ENCODE results near the gene ASB6.

Gene ASB6

GRCh38 chr9:129673602-129674001 is 31.7 kb upstream of the ASB6 start:
- no peaks in the 10 kb centered on the region for H3K27me3 ChIP-seq (ENCODE audit: low read length)
- no peak overlapping the region for H3K4me3 ChIP-seq (ENCODE audit: insufficient read depth, low read length, poor library complexity, severe bottlenecking)
- H3K79me2 ChIP-seq (ENCODE audit: insufficient read depth, low read length), result no peaks in the 10 kb centered on the region
- no peak overlapping the region for H3K4me2 ChIP-seq (ENCODE audit: low read depth, low read length, poor library complexity, severe bottlenecking)
- no peak overlapping the region for H3K27ac ChIP-seq (ENCODE audit: low read depth, low read length)
- no peaks in the 10 kb centered on the region for H3K36me3 ChIP-seq (ENCODE audit: low read length)
- H2AFZ ChIP-seq (ENCODE audit: low read depth, low read length, severe bottlenecking), result no peak overlapping the region
- no peaks in the 10 kb centered on the region for H4K20me1 ChIP-seq (ENCODE audit: low read depth, low read length)
- no peak overlapping the region for H3K9ac ChIP-seq (ENCODE audit: low read length)
- H3K9me2 ChIP-seq (replicated peaks; ENCODE audit: insufficient read depth, low read length), result no peaks in the 10 kb centered on the region
- H3K9me3 ChIP-seq (ENCODE audit: insufficient read depth, low read length), result no peaks in the 10 kb centered on the region
- no peak for TF ChIP-seq EZH2phosphoT487 (conservative IDR thresholded peaks at IDR 0.05; ENCODE audit: low read length)
- no peak for TF ChIP-seq CTCF (IDR thresholded peaks at IDR 0.05; ENCODE audit: insufficient read depth, low read length, poor library complexity, severe bottlenecking)
- no peaks in the 10 kb centered on the region for H3F3A ChIP-seq (ENCODE audit: insufficient read depth)

- H3K9ac ChIP-seq (ENCODE audit: low read length), result no peak overlapping the region
- no peak overlapping the region for H3K27ac ChIP-seq (ENCODE audit: low read depth, low read length)
- no peak overlapping the region for H3K4me3 ChIP-seq (ENCODE audit: insufficient read depth, low read length, poor library complexity, severe bottlenecking)
- no peaks in the 10 kb centered on the region for H3K9me3 ChIP-seq (ENCODE audit: insufficient read depth, low read length)
- H3K79me2 ChIP-seq (ENCODE audit: insufficient read depth, low read length), result no peaks in the 10 kb centered on the region
- H3K36me3 ChIP-seq (ENCODE audit: low read length), result no peaks in the 10 kb centered on the region
- H3K27me3 ChIP-seq (ENCODE audit: low read length), result no peaks in the 10 kb centered on the region
- no peaks in the 10 kb centered on the region for H3K9me2 ChIP-seq (replicated peaks; ENCODE audit: insufficient read depth, low read length)
- no peaks in the 10 kb centered on the region for H3F3A ChIP-seq (ENCODE audit: insufficient read depth)
- no peak overlapping the region for H3K4me2 ChIP-seq (ENCODE audit: low read depth, low read length, poor library complexity, severe bottlenecking)
- H4K20me1 ChIP-seq (ENCODE audit: low read depth, low read length), result no peaks in the 10 kb centered on the region
- H2AFZ ChIP-seq (ENCODE audit: low read depth, low read length, severe bottlenecking), result no peak overlapping the region
- TF ChIP-seq CTCF (IDR thresholded peaks at IDR 0.05; ENCODE audit: insufficient read depth, low read length, poor library complexity, severe bottlenecking) (no peak), EZH2phosphoT487 (conservative IDR thresholded peaks at IDR 0.05; ENCODE audit: low read length) (no peak)
These were observed 30.8 kb upstream of the ASB6 start for GRCh38 chr9:129672702-129673101.

- Histone ChIP-seq H3K27ac (ENCODE audit: low read depth, low read length) (no peak overlapping the region), H3K4me3 (ENCODE audit: insufficient read depth, low read length, poor library complexity, severe bottlenecking) (no peak overlapping the region), H4K20me1 (ENCODE audit: low read depth, low read length) (no peaks in the 10 kb centered on the region), H3K9me2 (replicated peaks; ENCODE audit: insufficient read depth, low read length) (no peaks in the 10 kb centered on the region), H3K27me3 (ENCODE audit: low read length) (no peaks in the 10 kb centered on the region), H3K4me2 (ENCODE audit: low read depth, low read length, poor library complexity, severe bottlenecking) (no peak overlapping the region), H3K36me3 (ENCODE audit: low read length) (no peaks in the 10 kb centered on the region), H3K79me2 (ENCODE audit: insufficient read depth, low read length) (no peaks in the 10 kb centered on the region), H3F3A (ENCODE audit: insufficient read depth) (no peaks in the 10 kb centered on the region), H3K9ac (ENCODE audit: low read length) (no peak overlapping the region), H3K9me3 (ENCODE audit: insufficient read depth, low read length) (no peaks in the 10 kb centered on the region), H2AFZ (ENCODE audit: low read depth, low read length, severe bottlenecking) (no peak overlapping the region)
- TF ChIP-seq CTCF (IDR thresholded peaks at IDR 0.05; ENCODE audit: insufficient read depth, low read length, poor library complexity, severe bottlenecking), result no peak
- TF ChIP-seq EZH2phosphoT487 (conservative IDR thresholded peaks at IDR 0.05; ENCODE audit: low read length), result no peak
These were observed 29.6 kb upstream of the ASB6 start for GRCh38 chr9:129671519-129671918.

All from SU-DHL-6 (cell line).